GM18517 (cell line): ENCODE results near the gene CASP7.

Experiments used
- ATAC-seq: cut with Tn5 transposase; IDR thresholded peaks from one replicate; pipeline ENCODE4 v1.9.1; 2021; ENCODE audit warnings: mild to moderate bottlenecking, moderate library complexity; ENCODE audit not compliant: unreplicated experiment

The CASP7 gene

GRCh38 chr10:113711142-113711541 is 31.4 kb downstream of the CASP7 start:
- no peak for ATAC-seq

- no peak for ATAC-seq
Observed at GRCh38 chr10:113712024-113712423, 32.3 kb downstream of the CASP7 start.

GRCh38 chr10:113712755-113713639 is 33.3 kb downstream of the CASP7 start:
- no peak for ATAC-seq

- no peak for ATAC-seq
Observed at GRCh38 chr10:113713640-113713982, 33.9 kb downstream of the CASP7 start.

GRCh38 chr10:113716109-113716910 is 36.6 kb downstream of the CASP7 start:
- no peak for ATAC-seq

GRCh38 chr10:113718969-113719822 is 39.5 kb downstream of the CASP7 start:
- no peak for ATAC-seq

- no peak for ATAC-seq
Observed at GRCh38 chr10:113720386-113720785, 40.7 kb downstream of the CASP7 start.

GRCh38 chr10:113732160-113732881 is 52.6 kb downstream of the CASP7 start:
- no peak for ATAC-seq

GRCh38 chr10:113732966-113733365 is 53.3 kb downstream of the CASP7 start:
- ATAC-seq: no peak

- ATAC-seq: no peak
Observed at GRCh38 chr10:113733635-113734034, 53.9 kb downstream of the CASP7 start.

GRCh38 chr10:113735913-113736312 is 56.2 kb downstream of the CASP7 start:
- peak; percentile 61 for ATAC-seq

GRCh38 chr10:113736576-113736975 is 56.9 kb downstream of the CASP7 start:
- ATAC-seq: no peak

GRCh38 chr10:113739031-113739430 is 59.3 kb downstream of the CASP7 start:
- no peak for ATAC-seq

- no peak for ATAC-seq
Observed at GRCh38 chr10:113739577-113739976, 59.9 kb downstream of the CASP7 start.

GRCh38 chr10:113740850-113741249 is 61.1 kb downstream of the CASP7 start:
- no peak for ATAC-seq

- ATAC-seq: no peak
Observed at GRCh38 chr10:113742466-113742865, 62.8 kb downstream of the CASP7 start.

- no peak for ATAC-seq
Observed at GRCh38 chr10:113743594-113743993, 63.9 kb downstream of the CASP7 start.

GRCh38 chr10:113745374-113745773 is 65.7 kb downstream of the CASP7 start:
- no peak for ATAC-seq

GRCh38 chr10:113746217-113746957 is 66.7 kb downstream of the CASP7 start:
- ATAC-seq: no peak
